ENCODE results near the gene PDIA2.
A peak's percentile ranks its signal among the peaks of the same experiment; 100 is the strongest.

PDIA2 gene

DNA sequence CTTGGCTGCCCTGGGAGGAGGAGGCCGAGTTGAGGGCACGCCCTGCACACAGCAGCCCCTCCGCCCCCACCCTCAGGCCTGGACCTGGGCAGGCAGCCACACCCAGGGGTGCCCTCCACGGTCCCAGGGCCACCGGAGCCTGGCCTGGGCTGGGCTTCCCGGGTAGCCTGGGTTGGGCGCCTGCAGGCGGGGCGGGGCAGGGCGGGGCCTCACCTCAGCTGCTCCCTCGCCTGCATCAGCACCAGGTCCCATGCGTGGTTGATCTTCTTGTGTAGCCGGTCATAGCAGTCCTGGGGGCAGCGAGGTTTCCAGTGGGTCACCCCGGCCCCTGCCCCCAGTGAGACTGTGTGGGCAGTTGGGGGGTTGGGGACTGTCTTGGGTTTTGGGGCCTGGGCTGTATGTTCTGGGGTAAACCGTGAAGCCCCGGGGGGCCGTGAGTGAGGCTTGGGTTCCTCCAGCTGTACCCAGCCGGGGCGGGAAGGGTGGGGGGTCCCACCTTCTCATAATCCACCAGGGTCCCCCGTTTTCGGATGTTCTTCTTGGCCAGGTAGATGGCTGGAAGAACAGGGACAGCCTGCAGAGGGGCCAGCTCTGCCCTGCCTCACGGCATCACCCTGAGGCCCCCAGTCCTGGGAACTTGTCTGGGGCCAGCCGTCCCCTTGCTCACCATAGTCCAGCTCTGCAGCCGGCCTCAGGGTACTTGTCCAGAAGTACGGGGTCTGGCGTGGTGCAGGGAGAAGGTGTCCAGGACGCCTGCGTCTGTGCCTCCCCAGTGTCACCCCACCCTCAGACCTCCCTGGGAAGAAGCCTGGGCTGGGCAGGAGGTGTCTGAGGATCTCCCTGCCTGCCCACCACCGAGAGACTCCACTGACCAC is 9.2 kb upstream of the PDIA2 start:
- WGBS, result 92% methylated on average over 30 of the region's 30 CpGs
- Histone ChIP-seq H3K9ac (ENCODE audit: low read depth, low read length) (no peak overlapping the region), H3K9me3 (ENCODE audit: insufficient read depth, low read depth, low read length) (no peaks in the 10 kb centered on the region)

GRCh38 chr16:275041-275641 is 7.8 kb upstream of the PDIA2 start:
- 7% methylated on average over 58 of the region's 58 CpGs for WGBS

More for the DNA sequence above, 9.2 kb upstream of the PDIA2 start:
- Histone ChIP-seq H3K36me3 (ENCODE audit: insufficient read depth, low read length) (no peaks in the 10 kb centered on the region), H3K27me3 (ENCODE audit: insufficient read depth, low read length) (peaks cover 38% of the 10 kb centered on the region), H3K27ac (ENCODE audit: low read depth, low read length) (no peak overlapping the region), H3K4me3 (ENCODE audit: low read length) (no peak overlapping the region), H3K4me1 (ENCODE audit: insufficient read depth, low read length) (no peaks in the 10 kb centered on the region)

GRCh38 chr16:275786-276232 is 7.2 kb upstream of the PDIA2 start, which contains the start of gene RGS11:
Gene RGS11, minus strand, starts transcription at chr16:275944. Its CDS starts 33 bp downstream, at chr16:275911.
- H3K27me3 ChIP-seq (ENCODE audit: insufficient read depth, low read length), result peaks cover 55% of the 10 kb centered on the region
- peak within 1 kb of the TSS; percentile 45 for H3K4me3 ChIP-seq (ENCODE audit: low read length)
- H3K27ac ChIP-seq (ENCODE audit: low read depth, low read length), result no peak within 1 kb of the TSS
- H3K9ac ChIP-seq (ENCODE audit: low read depth, low read length), result no peak within 1 kb of the TSS
- 8% methylated on average over 56 of the region's 56 CpGs for WGBS
- no peaks in the 10 kb centered on the region for H3K36me3 ChIP-seq (ENCODE audit: insufficient read depth, low read length)
- H3K4me1 ChIP-seq (ENCODE audit: insufficient read depth, low read length), result no peaks in the 10 kb centered on the region
- H3K9me3 ChIP-seq (ENCODE audit: insufficient read depth, low read depth, low read length), result no peaks in the 10 kb centered on the region

More at GRCh38 chr16:275041-275641, 7.8 kb upstream of the PDIA2 start:
- Histone ChIP-seq H3K27ac (ENCODE audit: low read depth, low read length) (no peak overlapping the region), H3K4me1 (ENCODE audit: insufficient read depth, low read length) (no peaks in the 10 kb centered on the region), H3K4me3 (ENCODE audit: low read length) (peak overlapping the region; percentile 45), H3K9ac (ENCODE audit: low read depth, low read length) (no peak overlapping the region), H3K9me3 (ENCODE audit: insufficient read depth, low read depth, low read length) (no peaks in the 10 kb centered on the region), H3K36me3 (ENCODE audit: insufficient read depth, low read length) (no peaks in the 10 kb centered on the region), H3K27me3 (ENCODE audit: insufficient read depth, low read length) (peaks cover 51% of the 10 kb centered on the region)

- Histone ChIP-seq H3K4me1 (ENCODE audit: insufficient read depth, low read length) (no peaks in the 10 kb centered on the region), H3K27ac (ENCODE audit: low read depth, low read length) (no peak overlapping the region), H3K36me3 (ENCODE audit: insufficient read depth, low read length) (no peaks in the 10 kb centered on the region), H3K4me3 (ENCODE audit: low read length) (no peak overlapping the region), H3K9me3 (ENCODE audit: insufficient read depth, low read depth, low read length) (no peaks in the 10 kb centered on the region), H3K9ac (ENCODE audit: low read depth, low read length) (no peak overlapping the region), H3K27me3 (ENCODE audit: insufficient read depth, low read length) (peaks cover 63% of the 10 kb centered on the region)
- WGBS, result 84% methylated on average over 20 of the region's 20 CpGs
Measured at GRCh38 chr16:276426-277077, 6.4 kb upstream of the PDIA2 start.

GRCh38 chr16:278863-279366 is 4.0 kb upstream of the PDIA2 start:
- Histone ChIP-seq H3K9ac (ENCODE audit: low read depth, low read length) (no peak overlapping the region), H3K4me3 (ENCODE audit: low read length) (no peak overlapping the region), H3K4me1 (ENCODE audit: insufficient read depth, low read length) (no peaks in the 10 kb centered on the region), H3K27me3 (ENCODE audit: insufficient read depth, low read length) (peaks cover 67% of the 10 kb centered on the region), H3K27ac (ENCODE audit: low read depth, low read length) (no peak overlapping the region), H3K36me3 (ENCODE audit: insufficient read depth, low read length) (no peaks in the 10 kb centered on the region), H3K9me3 (ENCODE audit: insufficient read depth, low read depth, low read length) (no peaks in the 10 kb centered on the region)
- WGBS, result 84% methylated on average over 6 of the region's 6 CpGs

DNA sequence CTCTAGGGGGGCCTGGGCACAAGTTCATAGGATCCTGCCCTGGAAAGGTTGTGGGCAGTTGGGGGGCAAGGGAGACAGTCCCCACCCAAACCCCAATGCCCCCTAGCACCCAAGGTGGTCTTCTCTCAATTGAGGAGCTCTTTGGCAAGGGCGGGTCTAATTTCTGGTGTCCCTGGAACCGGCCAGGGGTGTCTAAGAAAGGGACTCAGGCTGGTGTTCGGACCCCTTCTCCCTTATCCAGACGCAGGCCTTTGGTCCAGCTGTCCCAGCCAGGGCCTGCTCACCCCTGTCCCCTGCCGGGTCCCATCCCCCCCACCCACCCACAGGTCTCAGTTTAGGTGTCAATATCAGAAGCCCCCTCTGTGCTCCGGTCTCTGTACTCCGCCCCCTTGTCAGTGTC is 3.4 kb upstream of the PDIA2 start:
- Histone ChIP-seq H3K27ac (ENCODE audit: low read depth, low read length) (no peak overlapping the region), H3K4me3 (ENCODE audit: low read length) (no peak overlapping the region), H3K36me3 (ENCODE audit: insufficient read depth, low read length) (no peaks in the 10 kb centered on the region), H3K9me3 (ENCODE audit: insufficient read depth, low read depth, low read length) (no peaks in the 10 kb centered on the region), H3K4me1 (ENCODE audit: insufficient read depth, low read length) (no peaks in the 10 kb centered on the region), H3K9ac (ENCODE audit: low read depth, low read length) (no peak overlapping the region), H3K27me3 (ENCODE audit: insufficient read depth, low read length) (peaks cover 61% of the 10 kb centered on the region)
- 80% methylated on average over 7 of the region's 7 CpGs for WGBS

DNA sequence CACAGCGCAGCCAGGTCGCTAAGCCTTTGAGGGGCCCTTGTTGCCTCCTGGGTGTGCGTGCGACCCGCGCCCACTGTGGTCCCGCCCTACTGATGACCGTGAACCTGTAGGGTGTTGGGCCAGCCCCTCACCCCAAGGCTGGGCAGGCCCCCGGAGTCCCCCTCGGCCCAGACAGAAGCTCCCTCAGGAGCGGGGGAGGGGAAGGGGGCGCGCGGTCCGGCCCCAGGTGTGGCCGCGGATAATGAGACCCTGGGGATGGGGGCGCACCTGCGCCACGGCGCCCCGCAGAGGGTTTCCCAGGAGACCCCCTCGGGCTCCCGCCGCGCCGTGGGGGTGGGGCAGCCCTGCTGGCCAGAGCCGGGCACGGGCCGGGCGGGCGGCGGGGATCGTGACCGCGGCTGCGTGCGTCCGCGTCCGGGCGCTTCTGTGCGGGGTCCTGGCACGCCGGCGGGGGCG is 2.9 kb upstream of the PDIA2 start:
- peak overlapping the region; percentile 44 for H3K4me3 ChIP-seq (ENCODE audit: low read length)

GRCh38 chr16:280552-280951 is 2.4 kb upstream of the PDIA2 start, which contains the start of gene ARHGDIG:
Gene ARHGDIG, plus strand, starts transcription at chr16:280591. Its CDS starts 90 bp downstream, at chr16:280681.
- no peaks in the 10 kb centered on the region for H3K9me3 ChIP-seq (ENCODE audit: insufficient read depth, low read depth, low read length)
- WGBS, result under 1% methylated on average over 54 of the region's 54 CpGs
- H3K4me3 ChIP-seq (ENCODE audit: low read length), result peak within 1 kb of the TSS; percentile 52
- H3K27me3 ChIP-seq (ENCODE audit: insufficient read depth, low read length), result peaks cover 52% of the 10 kb centered on the region
- H3K9ac ChIP-seq (ENCODE audit: low read depth, low read length), result peak within 1 kb of the TSS; percentile 67; the same call in 1 of the 2 replicates
- H3K4me1 ChIP-seq (ENCODE audit: insufficient read depth, low read length), result no peaks in the 10 kb centered on the region
- H3K36me3 ChIP-seq (ENCODE audit: insufficient read depth, low read length), result no peaks in the 10 kb centered on the region
- H3K27ac ChIP-seq (ENCODE audit: low read depth, low read length), result no peak within 1 kb of the TSS

More for the DNA sequence above, 2.9 kb upstream of the PDIA2 start:
- no peaks in the 10 kb centered on the region for H3K9me3 ChIP-seq (ENCODE audit: insufficient read depth, low read depth, low read length)
- no peaks in the 10 kb centered on the region for H3K4me1 ChIP-seq (ENCODE audit: insufficient read depth, low read length)
- H3K9ac ChIP-seq (ENCODE audit: low read depth, low read length), result no peak overlapping the region
- WGBS, result 9% methylated on average over 47 of the region's 47 CpGs
- H3K27ac ChIP-seq (ENCODE audit: low read depth, low read length), result no peak overlapping the region
- H3K27me3 ChIP-seq (ENCODE audit: insufficient read depth, low read length), result peaks cover 56% of the 10 kb centered on the region
- H3K36me3 ChIP-seq (ENCODE audit: insufficient read depth, low read length), result no peaks in the 10 kb centered on the region

- Histone ChIP-seq H3K27me3 (ENCODE audit: insufficient read depth, low read length) (peaks cover 48% of the 10 kb centered on the region), H3K9ac (ENCODE audit: low read depth, low read length) (peak overlapping the region; percentile 67; the same call in 1 of the 2 replicates), H3K4me1 (ENCODE audit: insufficient read depth, low read length) (no peaks in the 10 kb centered on the region), H3K4me3 (ENCODE audit: low read length) (peak overlapping the region; percentile 52), H3K36me3 (ENCODE audit: insufficient read depth, low read length) (no peaks in the 10 kb centered on the region), H3K9me3 (ENCODE audit: insufficient read depth, low read depth, low read length) (no peaks in the 10 kb centered on the region), H3K27ac (ENCODE audit: low read depth, low read length) (no peak overlapping the region)
- WGBS, result 63% methylated on average over 27 of the region's 27 CpGs
Measured at GRCh38 chr16:280991-281659, 1.8 kb upstream of the PDIA2 start.

DNA sequence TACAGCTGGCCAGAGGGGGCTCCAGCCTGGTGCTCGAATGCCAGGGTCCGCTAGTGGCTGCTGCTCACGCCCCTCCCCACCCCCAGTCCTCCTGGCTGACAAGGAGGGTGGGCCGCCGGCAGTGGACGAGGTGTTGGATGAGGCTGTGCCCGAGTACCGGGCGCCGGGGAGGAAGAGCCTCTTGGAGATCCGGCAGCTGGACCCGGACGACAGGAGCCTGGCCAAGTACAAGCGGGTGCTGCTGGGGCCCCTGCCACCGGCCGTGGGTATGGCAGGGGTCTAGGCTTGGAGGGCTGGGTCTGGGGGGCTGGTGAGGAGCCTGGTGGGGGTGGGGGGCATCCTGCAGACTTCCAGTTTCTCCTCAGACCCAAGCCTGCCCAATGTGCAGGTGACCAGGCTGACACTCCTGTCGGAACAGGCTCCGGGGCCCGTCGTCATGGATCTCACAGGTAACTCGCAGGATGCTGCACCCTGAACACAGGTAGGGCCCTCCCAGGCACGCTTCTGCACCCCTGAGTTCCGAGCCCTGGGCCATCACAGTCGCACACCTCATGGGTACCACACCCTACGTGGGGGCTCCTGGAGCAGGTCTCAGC is 1.2 kb upstream of the PDIA2 start:
- Histone ChIP-seq H3K9me3 (ENCODE audit: insufficient read depth, low read depth, low read length) (no peaks in the 10 kb centered on the region), H3K9ac (ENCODE audit: low read depth, low read length) (no peak overlapping the region), H3K4me1 (ENCODE audit: insufficient read depth, low read length) (no peaks in the 10 kb centered on the region), H3K4me3 (ENCODE audit: low read length) (no peak overlapping the region), H3K27ac (ENCODE audit: low read depth, low read length) (no peak overlapping the region), H3K27me3 (ENCODE audit: insufficient read depth, low read length) (peaks cover 42% of the 10 kb centered on the region), H3K36me3 (ENCODE audit: insufficient read depth, low read length) (peaks cover 5% of the 10 kb centered on the region; the same call in 1 of the 2 replicates)
- WGBS, result 90% methylated on average over 25 of the region's 25 CpGs

Measured in HUES64 (cell line).